Subcutaneous adipose tissue (tissue), 4 donors: ENCODE measurements around the gene TCP11. TPM values are rescaled to one million over a fixed set of nuclear protein-coding genes. Genes with fewer than 3 reads are reported as not detected.

Experiments used
- total RNA-seq, 4 donors: library from RNA; depleted of rRNA; stranded (reverse); fragments of >200 nt; gene quantifications; one replicate each; pipeline ENCODE4 v1.1.0, GENCODE V29; 2016
- TF ChIP-seq, protein P1 (sequence below): fragments of 450-650 bp; IDR thresholded peaks from one replicate; pipeline ENCODE4 v1.5.1; 2016; ENCODE audit warnings: low read depth, mild to moderate bottlenecking, control low read depth, antibody characterized with exemption, moderate library complexity

Gene TCP11
- total RNA-seq, 4 donors from 2014 or later: not detected

GRCh38 chr6:35105078-35105477 lies 36.1 kb downstream of the TCP11 start:
- TF ChIP-seq, protein P1, sequence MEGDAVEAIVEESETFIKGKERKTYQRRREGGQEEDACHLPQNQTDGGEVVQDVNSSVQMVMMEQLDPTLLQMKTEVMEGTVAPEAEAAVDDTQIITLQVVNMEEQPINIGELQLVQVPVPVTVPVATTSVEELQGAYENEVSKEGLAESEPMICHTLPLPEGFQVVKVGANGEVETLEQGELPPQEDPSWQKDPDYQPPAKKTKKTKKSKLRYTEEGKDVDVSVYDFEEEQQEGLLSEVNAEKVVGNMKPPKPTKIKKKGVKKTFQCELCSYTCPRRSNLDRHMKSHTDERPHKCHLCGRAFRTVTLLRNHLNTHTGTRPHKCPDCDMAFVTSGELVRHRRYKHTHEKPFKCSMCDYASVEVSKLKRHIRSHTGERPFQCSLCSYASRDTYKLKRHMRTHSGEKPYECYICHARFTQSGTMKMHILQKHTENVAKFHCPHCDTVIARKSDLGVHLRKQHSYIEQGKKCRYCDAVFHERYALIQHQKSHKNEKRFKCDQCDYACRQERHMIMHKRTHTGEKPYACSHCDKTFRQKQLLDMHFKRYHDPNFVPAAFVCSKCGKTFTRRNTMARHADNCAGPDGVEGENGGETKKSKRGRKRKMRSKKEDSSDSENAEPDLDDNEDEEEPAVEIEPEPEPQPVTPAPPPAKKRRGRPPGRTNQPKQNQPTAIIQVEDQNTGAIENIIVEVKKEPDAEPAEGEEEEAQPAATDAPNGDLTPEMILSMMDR: no peak

DNA sequence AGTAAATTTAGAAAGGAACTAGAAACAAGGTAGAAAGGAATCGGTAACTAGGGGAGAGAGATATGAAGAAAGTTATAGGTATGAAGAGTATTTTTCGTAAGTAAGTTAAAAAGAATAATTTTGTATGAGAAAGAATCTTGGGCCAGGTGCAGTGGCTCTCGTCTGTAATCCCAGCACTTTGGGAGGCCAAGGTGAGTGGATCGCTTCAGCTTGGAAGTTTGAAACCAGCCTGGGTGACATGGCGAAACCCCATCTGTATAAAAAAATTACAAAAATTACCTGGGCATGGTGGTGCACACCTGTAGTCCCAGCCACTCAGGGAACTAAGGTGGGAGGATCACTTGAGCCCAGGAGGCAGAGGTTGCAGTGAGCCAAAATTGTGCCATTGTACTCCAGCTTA lies 42.0 kb downstream of the TCP11 start:
- TF ChIP-seq, protein P1: no peak

GRCh38 chr6:35096129-35096862 lies 44.8 kb downstream of the TCP11 start:
- TF ChIP-seq, protein P1: no peak

GRCh38 chr6:35094183-35094582 lies 47.0 kb downstream of the TCP11 start:
- TF ChIP-seq, protein P1: no peak

DNA sequence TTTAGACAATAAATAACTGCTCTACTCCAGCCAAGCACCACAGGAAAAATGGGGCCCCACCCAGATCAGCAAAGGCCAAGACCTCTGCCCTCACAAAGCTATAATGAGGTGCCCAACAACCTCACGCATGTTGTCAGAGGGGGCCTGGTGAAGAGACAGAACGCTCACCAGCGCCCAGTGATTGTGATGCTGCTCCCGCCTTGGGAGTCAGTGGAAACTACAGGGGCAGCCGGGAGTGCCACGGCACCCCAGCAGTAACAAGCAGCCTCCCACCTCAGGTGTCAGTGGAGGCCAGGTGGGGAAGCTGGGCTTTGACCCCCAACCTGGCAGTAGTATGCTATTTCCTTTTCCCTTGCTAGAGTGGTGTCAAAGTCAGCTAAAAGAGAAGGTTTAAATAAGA lies 47.4 kb downstream of the TCP11 start:
- TF ChIP-seq, protein P1: no peak

DNA sequence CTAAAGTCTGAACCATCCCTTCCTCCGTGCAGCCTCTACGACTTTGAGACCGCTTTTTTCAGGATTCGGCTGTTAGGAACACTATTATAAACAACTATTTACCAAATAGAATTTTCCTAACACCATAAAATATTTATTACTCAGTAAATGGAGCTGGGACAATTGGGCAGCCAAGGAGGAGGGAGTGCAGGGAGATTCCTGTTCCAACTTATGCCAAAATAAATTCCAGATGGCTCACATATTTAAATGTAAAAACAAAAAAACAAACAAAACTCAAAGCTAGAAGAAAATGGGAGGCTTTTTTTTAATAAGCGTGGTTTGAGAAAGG lies 48.1 kb downstream of the TCP11 start:
- TF ChIP-seq, protein P1: no peak

DNA sequence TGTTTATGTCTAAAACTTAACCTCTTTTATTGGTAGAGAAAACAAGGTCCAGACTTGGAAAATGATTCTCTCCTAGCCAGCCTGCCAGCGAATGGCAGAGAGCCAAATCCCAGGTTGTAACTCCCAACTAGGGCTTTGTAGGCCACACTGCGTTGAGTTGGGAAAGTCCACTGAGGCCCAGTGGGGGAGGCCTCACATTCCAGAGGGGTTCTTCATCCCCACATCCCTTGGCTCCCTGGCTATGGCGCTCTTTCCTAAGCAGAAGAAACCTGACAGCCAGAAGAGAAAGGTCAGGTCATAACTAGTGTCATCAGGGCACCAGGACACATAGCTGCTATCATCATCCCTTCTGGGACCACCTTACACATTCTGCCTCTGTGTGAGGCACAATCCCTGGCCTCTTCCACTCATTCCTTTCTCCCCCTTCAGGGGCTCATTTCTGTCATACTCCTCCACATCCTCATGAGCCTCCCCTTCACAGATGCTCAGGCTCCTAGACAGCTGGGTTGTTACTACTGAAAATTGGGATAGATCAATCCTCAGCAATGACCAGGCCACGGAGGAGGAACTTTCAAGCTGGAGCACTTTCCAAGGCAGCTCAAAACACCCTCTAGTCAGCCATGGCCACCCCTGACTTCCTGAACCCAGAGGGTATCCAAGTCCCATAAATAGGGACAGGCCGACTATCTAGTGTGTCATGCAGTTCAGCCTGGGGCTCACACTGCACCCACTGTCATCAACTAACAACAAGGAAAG lies 48.6 kb downstream of the TCP11 start:
- TF ChIP-seq, protein P1: no peak
